Activated naive CD4-positive, alpha-beta T cell treated with anti-CD3 and anti-CD28 coated beads, Interleukin-2, amount 50 U/mL, for 24 hours (primary cell): ENCODE results near the gene CD320.
"Not testable (repeated sequence)": the region's sequence is repeated elsewhere in the genome, so short reads cannot be mapped to it uniquely, and the experiment has no call there.

ENCODE experiments used
- H3K27ac Mint-ChIP-seq: one replicate; pipeline ENCODE4 v1.8.0; 2021; ENCODE audit warnings: mild to moderate bottlenecking, mixed read lengths
- H3K27me3 Mint-ChIP-seq: one replicate; pipeline ENCODE4 v1.8.0; 2021; ENCODE audit warnings: mixed read lengths
- H3K36me3 Mint-ChIP-seq: one replicate; pipeline ENCODE4 v1.8.0; 2021; ENCODE audit warnings: mixed read lengths
- H3K4me1 Mint-ChIP-seq: one replicate; pipeline ENCODE4 v1.8.0; 2021; ENCODE audit warnings: mixed read lengths
- H3K4me3 Mint-ChIP-seq: one replicate; pipeline ENCODE4 v1.8.0; 2021; ENCODE audit warnings: mild to moderate bottlenecking, mixed read lengths
- H3K9me3 Mint-ChIP-seq: one replicate; pipeline ENCODE4 v1.8.0; 2021; ENCODE audit warnings: mixed read lengths

CD320 gene

GRCh38 chr19:8302357-8302691 is 5.8 kb downstream of the CD320 start:
- H3K36me3 Mint-ChIP-seq: peaks cover 2% of the 10 kb centered on the region
- H3K27ac Mint-ChIP-seq: no peak overlapping the region
- peaks cover 9% of the 10 kb centered on the region for H3K4me1 Mint-ChIP-seq
- H3K9me3 Mint-ChIP-seq: no peaks in the 10 kb centered on the region
- no peak overlapping the region for H3K4me3 Mint-ChIP-seq
- no peaks in the 10 kb centered on the region for H3K27me3 Mint-ChIP-seq

GRCh38 chr19:8291337-8291736 is 16.8 kb downstream of the CD320 start:
- not testable (repeated sequence) for H3K27ac Mint-ChIP-seq, H3K36me3 Mint-ChIP-seq, H3K4me3 Mint-ChIP-seq

GRCh38 chr19:8276508-8276907 is 31.6 kb downstream of the CD320 start:
- H3K36me3 Mint-ChIP-seq, H3K27ac Mint-ChIP-seq, H3K4me1 Mint-ChIP-seq, H3K27me3 Mint-ChIP-seq, H3K9me3 Mint-ChIP-seq, H3K4me3 Mint-ChIP-seq: not testable (repeated sequence)

More at GRCh38 chr19:8291337-8291736, 16.8 kb downstream of the CD320 start:
- H3K9me3 Mint-ChIP-seq, H3K27me3 Mint-ChIP-seq, H3K4me1 Mint-ChIP-seq: not testable (repeated sequence)

DNA sequence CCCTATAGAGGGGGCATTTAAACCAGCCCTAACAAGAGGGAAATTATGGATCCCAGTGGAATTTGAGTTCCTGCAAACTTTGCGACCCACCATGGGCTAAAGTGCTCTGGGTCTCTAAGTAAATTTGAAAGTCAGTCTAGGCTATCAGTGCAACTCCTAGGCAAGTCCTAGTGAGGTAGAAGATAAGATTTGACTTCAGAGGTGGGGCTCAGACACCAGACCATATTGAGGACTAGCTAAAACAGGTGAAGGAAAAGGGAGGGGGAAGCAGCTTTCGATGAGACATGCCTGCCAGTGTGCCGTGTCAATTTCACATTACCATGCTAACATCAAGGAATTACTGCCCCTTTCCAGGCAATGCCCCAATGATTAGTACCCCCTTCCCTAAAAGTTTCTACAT is 38.4 kb downstream of the CD320 start:
- Mint-ChIP-seq H3K27ac (peak overlapping the region; percentile 98), H3K9me3 (no peaks in the 10 kb centered on the region), H3K4me3 (peak overlapping the region; percentile 92), H3K27me3 (no peaks in the 10 kb centered on the region), H3K36me3 (no peaks in the 10 kb centered on the region), H3K4me1 (peaks cover 12% of the 10 kb centered on the region)

GRCh38 chr19:8265872-8266271 is 42.3 kb downstream of the CD320 start:
- peaks cover 1% of the 10 kb centered on the region for H3K36me3 Mint-ChIP-seq
- no peak overlapping the region for H3K4me3 Mint-ChIP-seq
- peaks cover 12% of the 10 kb centered on the region for H3K4me1 Mint-ChIP-seq
- no peaks in the 10 kb centered on the region for H3K27me3 Mint-ChIP-seq
- no peak overlapping the region for H3K27ac Mint-ChIP-seq
- no peaks in the 10 kb centered on the region for H3K9me3 Mint-ChIP-seq

DNA sequence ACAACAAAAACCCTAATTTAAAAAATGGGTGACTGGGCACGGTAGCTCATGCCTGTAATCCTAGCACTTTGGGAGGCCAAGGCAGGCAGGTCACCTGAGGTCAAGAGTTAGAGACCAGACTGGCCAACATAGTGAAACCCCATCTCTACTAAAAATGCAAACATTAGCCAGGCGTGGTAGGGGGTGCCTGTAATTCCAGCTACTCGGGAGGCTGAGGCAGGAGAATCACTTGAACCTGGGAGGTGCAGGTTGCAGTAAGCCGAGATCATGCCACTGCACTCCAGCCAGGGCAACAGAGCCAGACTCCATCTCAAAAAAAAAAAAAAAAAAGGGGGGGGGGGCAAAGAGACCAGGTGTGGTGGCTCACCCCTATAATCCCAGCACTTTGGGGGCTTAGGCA is 43.9 kb downstream of the CD320 start:
- H3K36me3 Mint-ChIP-seq, H3K27me3 Mint-ChIP-seq, H3K4me1 Mint-ChIP-seq, H3K27ac Mint-ChIP-seq, H3K9me3 Mint-ChIP-seq, H3K4me3 Mint-ChIP-seq: not testable (repeated sequence)

- Mint-ChIP-seq H3K36me3 (peaks cover 4% of the 10 kb centered on the region), H3K27ac (no peak overlapping the region), H3K4me1 (no peaks in the 10 kb centered on the region), H3K9me3 (no peaks in the 10 kb centered on the region), H3K27me3 (no peaks in the 10 kb centered on the region), H3K4me3 (no peak overlapping the region)
Measured at GRCh38 chr19:8262431-8262830, 45.7 kb downstream of the CD320 start.

DNA sequence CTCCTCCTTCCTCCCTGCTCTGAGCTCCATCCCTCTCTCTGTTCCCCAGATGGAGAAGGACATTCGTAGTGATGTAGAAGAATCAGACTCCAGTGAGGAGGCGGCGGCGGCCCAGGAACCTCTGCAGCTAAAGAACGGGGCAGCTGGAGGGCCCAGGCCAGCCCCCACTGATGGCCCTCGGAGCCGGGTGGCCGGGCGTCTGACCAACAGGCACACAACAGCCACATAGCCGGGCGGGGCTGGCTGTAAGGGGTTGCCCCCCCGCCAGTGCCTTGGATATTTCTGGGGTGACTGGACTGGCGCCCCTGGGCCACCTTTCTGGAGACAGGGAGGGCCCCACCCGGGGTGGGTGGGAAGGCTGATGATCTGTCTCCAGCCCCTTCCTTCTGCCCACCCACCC is 46.3 kb downstream of the CD320 start:
- peaks cover 4% of the 10 kb centered on the region for H3K36me3 Mint-ChIP-seq
- no peaks in the 10 kb centered on the region for H3K27me3 Mint-ChIP-seq
- H3K9me3 Mint-ChIP-seq: no peaks in the 10 kb centered on the region
- H3K4me3 Mint-ChIP-seq: no peak overlapping the region
- H3K4me1 Mint-ChIP-seq: no peaks in the 10 kb centered on the region
- no peak overlapping the region for H3K27ac Mint-ChIP-seq

GRCh38 chr19:8261347-8261746 is 46.8 kb downstream of the CD320 start:
- H3K4me1 Mint-ChIP-seq: no peaks in the 10 kb centered on the region
- no peak overlapping the region for H3K4me3 Mint-ChIP-seq
- peaks cover 4% of the 10 kb centered on the region for H3K36me3 Mint-ChIP-seq
- H3K27me3 Mint-ChIP-seq: no peaks in the 10 kb centered on the region
- H3K9me3 Mint-ChIP-seq: no peaks in the 10 kb centered on the region
- no peak overlapping the region for H3K27ac Mint-ChIP-seq

DNA sequence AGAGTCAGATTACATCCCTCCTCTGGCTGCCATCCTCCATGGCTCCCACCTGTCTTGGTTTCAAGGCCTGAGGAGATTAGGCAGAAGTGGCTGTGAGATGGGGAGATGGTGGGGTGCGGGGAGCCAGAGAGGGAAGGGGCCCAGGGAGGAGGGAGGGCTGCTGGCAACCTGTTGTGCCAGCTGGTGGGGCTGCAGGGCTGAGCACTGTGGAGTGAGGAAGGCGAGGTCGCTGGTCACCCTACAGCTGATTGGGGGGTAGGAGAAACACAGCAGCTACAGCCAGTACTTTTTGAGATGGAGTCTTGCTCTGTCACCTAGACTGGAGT is 48.3 kb downstream of the CD320 start:
- H3K36me3 Mint-ChIP-seq: peaks cover 6% of the 10 kb centered on the region
- no peaks in the 10 kb centered on the region for H3K27me3 Mint-ChIP-seq
- no peak overlapping the region for H3K4me3 Mint-ChIP-seq
- no peaks in the 10 kb centered on the region for H3K9me3 Mint-ChIP-seq
- H3K4me1 Mint-ChIP-seq: no peaks in the 10 kb centered on the region
- H3K27ac Mint-ChIP-seq: no peak overlapping the region

DNA sequence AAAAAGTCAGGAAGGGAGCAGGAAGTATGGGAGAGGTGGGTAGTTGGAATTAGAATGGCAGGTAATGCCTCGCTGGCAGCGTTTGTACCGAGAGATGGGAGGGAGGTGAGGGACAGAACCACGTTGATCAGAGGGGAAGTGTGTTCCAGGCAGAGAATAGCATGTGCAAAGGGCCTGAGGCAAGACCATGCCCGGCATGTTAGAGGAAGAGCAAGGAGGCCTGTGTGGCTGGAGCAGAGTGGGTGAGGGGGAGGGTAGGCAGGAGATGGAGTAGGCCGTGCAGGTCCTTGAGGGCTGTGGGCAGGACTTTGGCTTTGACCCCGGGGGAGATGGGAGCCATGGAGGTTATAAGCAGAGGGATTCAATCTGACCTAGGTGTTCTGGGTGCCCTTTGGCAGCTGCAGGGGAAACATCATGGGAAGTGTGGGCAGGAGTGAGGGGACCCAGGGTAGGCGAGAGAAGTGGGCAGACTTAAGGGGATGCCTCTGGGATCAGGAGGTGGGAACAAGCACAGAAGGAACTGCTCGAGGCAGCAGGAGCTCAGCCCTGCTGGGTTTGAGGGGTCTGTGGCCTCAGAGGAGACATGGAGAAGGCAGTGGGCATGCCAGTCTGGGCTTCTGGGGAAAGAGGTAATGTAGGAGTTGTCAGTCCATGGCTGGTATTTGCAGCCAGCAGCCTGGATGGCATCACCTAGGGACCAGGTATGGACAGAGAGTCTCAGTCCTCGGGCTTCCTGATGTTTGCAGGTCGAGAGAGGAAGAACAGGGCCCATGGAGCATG is 48.8 kb downstream of the CD320 start:
- no peak overlapping the region for H3K4me3 Mint-ChIP-seq
- no peaks in the 10 kb centered on the region for H3K27me3 Mint-ChIP-seq
- H3K4me1 Mint-ChIP-seq: no peaks in the 10 kb centered on the region
- peaks cover 6% of the 10 kb centered on the region for H3K36me3 Mint-ChIP-seq
- peak overlapping the region; percentile 36 for H3K27ac Mint-ChIP-seq
- H3K9me3 Mint-ChIP-seq: no peaks in the 10 kb centered on the region

DNA sequence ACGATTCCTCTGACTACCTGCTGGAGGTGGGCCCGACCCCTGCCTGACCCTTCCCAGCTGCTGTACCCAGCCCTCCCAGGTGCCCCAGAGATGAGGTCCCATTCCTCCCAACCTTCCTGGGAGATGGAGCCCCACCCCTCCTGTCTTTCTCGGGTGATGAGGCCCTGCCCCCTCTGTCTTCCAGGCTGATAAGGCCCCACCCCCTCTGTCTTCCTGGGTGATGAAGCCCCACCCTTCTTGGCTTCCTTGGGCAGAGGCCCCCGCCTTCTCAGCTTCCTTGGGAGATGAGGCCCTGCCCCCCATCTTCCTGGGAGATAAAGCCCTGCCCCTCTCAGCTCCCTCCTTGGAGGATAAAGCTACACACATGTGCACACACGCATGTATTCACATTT is 51.1 kb downstream of the CD320 start:
- Mint-ChIP-seq H3K36me3 (peaks cover 6% of the 10 kb centered on the region), H3K4me3 (no peak overlapping the region), H3K9me3 (no peaks in the 10 kb centered on the region), H3K27ac (no peak overlapping the region), H3K27me3 (no peaks in the 10 kb centered on the region), H3K4me1 (peaks cover 4% of the 10 kb centered on the region)

DNA sequence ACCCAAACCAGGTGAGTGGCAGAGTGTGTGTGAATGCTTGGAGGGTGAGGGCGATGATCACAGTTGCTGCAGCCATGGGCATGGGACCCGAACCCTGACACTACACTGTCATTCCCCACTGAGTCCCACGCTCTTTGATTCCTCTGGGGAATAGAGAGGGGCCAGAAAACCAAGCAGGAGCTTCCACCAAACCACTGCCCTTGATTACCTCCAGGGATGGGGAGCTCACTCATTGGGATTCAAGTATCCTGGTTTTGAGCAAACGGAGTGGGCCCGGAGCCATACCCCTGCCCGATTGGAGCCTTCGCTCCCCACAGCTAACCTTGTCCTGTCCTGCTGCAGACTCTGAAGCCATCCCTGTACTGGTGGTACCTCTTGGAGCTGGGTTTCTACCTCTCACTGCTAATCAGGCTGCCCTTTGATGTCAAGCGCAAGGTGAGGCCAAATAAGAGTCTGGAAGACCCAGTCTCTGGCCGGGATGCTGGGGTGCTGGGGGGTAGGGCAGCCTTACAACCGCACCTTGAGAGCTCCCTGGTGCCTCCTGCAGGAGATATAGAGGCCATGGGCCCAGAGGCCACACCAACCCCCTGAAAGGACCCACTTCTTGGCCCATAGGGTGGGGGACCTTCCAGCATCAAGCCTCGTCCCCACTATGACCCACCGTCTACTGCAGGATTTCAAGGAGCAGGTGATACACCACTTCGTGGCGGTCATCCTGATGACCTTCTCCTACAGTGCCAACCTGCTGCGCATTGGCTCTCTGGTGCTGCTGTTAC is 51.7 kb downstream of the CD320 start:
- no peaks in the 10 kb centered on the region for H3K9me3 Mint-ChIP-seq
- H3K36me3 Mint-ChIP-seq: peaks cover 6% of the 10 kb centered on the region
- H3K27ac Mint-ChIP-seq: no peak overlapping the region

GRCh38 chr19:8255426-8256125 is 52.6 kb downstream of the CD320 start:
- Mint-ChIP-seq H3K27ac (no peak overlapping the region), H3K9me3 (no peaks in the 10 kb centered on the region), H3K27me3 (no peaks in the 10 kb centered on the region), H3K4me3 (no peak overlapping the region), H3K36me3 (peaks cover 5% of the 10 kb centered on the region), H3K4me1 (peaks cover 4% of the 10 kb centered on the region)

More for the DNA sequence above, 51.7 kb downstream of the CD320 start:
- H3K4me3 Mint-ChIP-seq: no peak overlapping the region
- no peaks in the 10 kb centered on the region for H3K27me3 Mint-ChIP-seq
- peaks cover 4% of the 10 kb centered on the region for H3K4me1 Mint-ChIP-seq

GRCh38 chr19:8254286-8255001 is 53.7 kb downstream of the CD320 start:
- no peak overlapping the region for H3K27ac Mint-ChIP-seq
- H3K36me3 Mint-ChIP-seq: peaks cover 5% of the 10 kb centered on the region
- no peak overlapping the region for H3K4me3 Mint-ChIP-seq
- H3K9me3 Mint-ChIP-seq: no peaks in the 10 kb centered on the region
- H3K4me1 Mint-ChIP-seq: peaks cover 4% of the 10 kb centered on the region
- H3K27me3 Mint-ChIP-seq: no peaks in the 10 kb centered on the region

DNA sequence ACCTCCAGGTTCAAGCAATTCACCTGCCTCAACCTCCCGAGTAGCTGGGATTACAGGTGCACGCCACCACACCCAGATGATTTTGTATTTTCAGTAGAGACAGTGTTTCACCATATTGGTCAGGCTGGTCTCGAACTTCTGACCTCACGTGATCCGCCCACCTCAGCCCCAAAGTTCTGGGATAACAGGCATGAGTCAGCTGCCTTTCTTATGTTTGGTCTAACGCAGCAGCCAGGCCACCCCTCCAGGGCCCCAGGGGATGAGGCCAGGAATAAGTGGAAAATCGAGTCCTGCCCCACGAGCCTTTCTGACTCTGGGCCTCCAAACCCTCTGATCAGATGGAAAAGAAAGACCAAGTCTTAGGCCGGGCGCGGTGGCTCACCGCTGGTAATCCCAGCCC is 54.5 kb downstream of the CD320 start:
- no peaks in the 10 kb centered on the region for H3K9me3 Mint-ChIP-seq
- H3K27ac Mint-ChIP-seq: no peak overlapping the region
- peaks cover 4% of the 10 kb centered on the region for H3K4me1 Mint-ChIP-seq
- no peak overlapping the region for H3K4me3 Mint-ChIP-seq
- no peaks in the 10 kb centered on the region for H3K27me3 Mint-ChIP-seq
- peaks cover 6% of the 10 kb centered on the region for H3K36me3 Mint-ChIP-seq
